GM21526 (cell line): ENCODE measurements around the gene ZNF644.
A peak's percentile ranks its signal among the peaks of the same experiment; 100 is the strongest.
"Not testable (repeated sequence)": the region's sequence is repeated elsewhere in the genome, so short reads cannot be mapped to it uniquely, and the experiment has no call there.

Experiments
- ATAC-seq: cut with Tn5 transposase; IDR thresholded peaks from one replicate; pipeline ENCODE4 v1.9.1; 2021; ENCODE audit warnings: moderate library complexity; ENCODE audit not compliant: unreplicated experiment, low FRiP score

Gene ZNF644

DNA sequence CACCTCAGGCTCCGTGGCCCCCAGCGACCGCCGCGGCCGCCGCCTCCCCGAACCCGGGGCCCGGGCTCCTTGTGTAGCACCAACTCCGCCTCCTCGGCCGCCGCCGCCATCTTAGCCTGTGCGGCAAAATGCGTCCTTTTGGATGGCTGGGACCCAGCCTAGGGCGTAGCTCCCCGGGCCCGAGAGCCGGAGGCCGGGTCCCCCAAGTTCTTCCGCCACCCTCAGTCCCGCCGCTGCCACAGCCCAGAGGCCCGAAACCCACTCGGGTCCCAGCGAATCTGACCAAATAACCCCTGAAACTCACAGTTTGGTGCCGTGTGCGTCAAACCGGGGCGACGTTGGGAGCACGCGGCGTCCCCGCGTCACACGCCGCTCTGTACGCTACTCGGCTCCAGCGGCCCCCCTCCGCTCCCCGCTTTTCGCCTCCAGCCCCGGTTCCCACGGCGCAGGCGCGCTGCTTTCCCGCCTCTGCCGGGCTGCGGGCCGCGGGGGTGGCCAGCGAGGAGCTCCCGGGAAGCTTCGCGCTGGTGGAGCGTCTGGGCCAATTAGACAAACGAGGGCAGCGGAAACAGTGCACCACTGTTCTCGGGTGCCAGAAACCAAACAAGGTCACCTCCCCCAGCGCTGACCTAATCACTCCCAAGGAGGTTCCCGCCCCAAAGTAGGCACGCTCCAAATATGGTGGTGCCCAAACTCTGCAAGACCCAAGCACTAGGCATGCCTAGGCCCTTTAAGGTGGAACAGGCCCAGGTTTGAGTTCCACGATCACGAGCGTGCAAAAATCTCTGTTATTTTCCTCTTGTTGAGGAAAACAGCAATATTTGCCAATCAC, at the start of gene ZNF644:
Gene ZNF644, minus strand, starts transcription at position 350 of the 832 bp plus-strand sequence. CDS start 39,682 bp downstream, outside the sequence.
- ATAC-seq, result peak; percentile 78

- ATAC-seq, result no peak
Observed at GRCh38 chr1:91070298-91070697, 48.5 kb upstream of the ZNF644 start.

DNA sequence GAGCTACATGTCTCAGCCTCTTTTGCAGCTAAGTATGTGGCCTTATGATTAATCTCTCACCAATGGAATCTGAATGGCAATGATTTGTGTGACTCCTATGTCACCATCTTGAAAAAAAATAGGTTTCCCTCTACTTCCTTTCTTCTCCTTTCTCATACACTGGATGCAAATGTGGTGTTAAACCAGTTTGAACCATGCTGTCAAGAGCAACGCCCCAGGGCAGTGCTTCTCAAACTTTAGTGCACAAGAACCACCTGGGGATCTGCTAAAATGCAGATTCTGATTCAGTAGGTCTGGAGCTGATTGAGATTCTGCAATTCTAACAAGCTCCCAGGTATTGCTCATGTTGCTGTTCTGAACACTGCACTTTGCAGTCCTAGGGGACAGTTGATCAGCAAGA, 44.7 kb upstream of the ZNF644 start:
- no peak for ATAC-seq

DNA sequence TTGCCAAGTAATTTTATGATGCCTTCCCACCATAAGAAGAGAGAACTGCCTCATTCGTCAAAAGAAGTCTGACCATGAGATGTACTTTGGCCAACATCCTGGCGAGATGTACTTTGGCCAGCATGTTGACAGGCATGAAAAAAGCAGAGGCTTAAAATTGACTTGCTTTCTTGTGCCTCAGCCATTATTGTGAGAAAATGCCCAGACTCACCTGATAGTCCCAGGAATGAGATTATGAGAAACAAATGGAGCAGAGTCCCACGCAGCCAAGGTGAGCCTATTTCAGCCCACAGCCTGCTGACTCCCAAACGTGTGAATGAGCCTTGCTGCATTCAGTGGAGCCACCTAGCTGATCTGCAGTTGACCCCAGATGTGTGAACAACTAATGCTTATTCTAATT, 43.5 kb upstream of the ZNF644 start:
- no peak for ATAC-seq

DNA sequence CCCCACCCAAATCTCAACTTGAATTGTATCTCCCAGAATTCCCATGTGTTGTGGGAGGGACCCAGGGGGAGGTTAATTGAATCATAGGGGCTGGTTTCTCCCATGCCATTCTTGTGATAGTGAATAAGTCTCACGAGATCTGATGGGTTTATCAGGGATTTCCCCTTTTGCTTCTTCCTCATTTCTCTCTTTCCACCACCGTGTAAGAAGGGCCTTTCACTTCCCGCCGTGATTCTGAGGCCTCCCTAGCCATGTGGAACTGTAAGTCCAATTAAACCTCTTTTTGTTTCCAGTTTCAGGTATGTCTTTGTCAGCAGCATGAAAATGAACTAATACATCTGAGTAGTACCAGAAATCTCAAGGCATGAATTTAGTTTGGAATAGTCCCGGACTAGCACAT, 41.6 kb upstream of the ZNF644 start:
- not testable (repeated sequence) for ATAC-seq

DNA sequence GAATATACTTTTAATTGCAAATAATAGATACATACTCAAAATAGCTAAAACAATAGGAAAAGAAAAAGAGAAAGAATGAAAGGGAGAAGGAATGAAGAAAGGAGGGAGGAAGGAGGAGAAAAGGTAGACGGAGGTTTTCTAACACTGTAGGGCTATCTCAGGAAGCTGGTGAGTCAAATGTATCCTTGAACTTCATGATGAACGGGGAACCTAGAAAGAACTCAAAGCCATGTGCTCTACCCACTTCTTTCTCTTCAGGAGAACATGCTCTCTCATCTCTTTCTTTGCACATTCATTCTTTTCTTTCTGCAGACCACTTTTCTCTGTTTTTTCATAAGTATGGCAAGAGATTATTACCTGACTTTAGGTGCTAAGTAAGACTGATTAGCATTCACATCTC, 37.3 kb upstream of the ZNF644 start:
- ATAC-seq, result no peak

DNA sequence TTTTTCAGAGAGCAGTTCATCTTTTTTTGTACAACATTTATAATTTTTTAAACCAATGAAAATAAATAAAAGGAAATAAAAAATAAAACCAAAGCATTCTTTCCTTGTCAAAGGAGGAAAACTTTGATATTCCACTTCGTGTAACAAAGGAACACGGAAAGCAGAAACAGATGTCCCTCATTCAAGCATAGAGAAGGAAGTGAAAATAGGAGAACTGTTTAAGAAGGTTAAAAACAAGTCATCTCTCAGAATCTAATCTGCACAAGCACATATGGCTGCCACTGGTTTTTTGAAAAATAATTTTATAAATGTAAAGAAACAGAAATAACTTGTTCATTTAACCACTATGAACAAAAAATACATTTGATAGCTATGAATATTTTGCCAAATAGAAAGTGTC, 35.9 kb upstream of the ZNF644 start:
- peak; percentile 53 for ATAC-seq

GRCh38 chr1:91054780-91055481, 33.1 kb upstream of the ZNF644 start:
- peak; percentile 78 for ATAC-seq

DNA sequence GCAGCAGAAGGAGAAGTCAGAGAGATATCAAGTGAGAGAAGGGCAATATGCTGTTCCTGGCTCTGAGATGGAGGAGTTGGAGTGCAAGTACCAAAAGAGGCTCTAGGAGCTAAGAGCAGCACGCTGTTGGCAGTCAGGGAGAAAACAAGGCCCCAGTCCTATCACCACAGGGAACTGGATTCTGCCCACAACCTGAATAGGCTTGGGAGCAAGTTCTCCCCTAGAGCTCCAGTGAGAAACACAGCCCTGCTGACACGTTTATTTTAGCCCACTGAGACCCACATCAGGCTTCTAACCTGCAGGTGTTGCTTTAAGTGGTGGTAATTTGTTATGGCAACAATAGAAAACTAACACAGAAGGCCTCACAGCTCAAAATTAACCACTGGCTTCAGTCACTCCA, 31.8 kb upstream of the ZNF644 start:
- no peak for ATAC-seq

- ATAC-seq, result not testable (repeated sequence)
Observed at GRCh38 chr1:91049551-91049950, 27.7 kb upstream of the ZNF644 start.

DNA sequence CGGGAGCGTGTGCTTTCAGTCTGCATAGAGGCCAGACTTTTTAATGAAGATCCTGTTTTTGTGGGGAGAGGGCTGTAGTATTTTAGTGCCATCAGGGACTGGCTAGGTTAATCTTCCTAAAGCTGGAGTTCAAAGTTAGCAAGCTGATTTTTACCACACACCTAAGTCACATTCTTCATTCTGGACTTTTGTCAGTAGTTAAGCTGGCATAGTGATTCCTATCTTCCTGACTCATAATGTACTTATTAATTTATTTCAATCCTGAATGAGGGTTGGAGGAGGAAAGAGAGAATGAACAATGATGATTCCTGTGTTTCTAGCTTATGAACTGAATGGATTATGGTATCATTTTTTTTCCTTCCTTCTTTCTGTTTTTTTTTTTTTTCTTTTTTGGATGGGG, 24.9 kb upstream of the ZNF644 start:
- ATAC-seq, result no peak

DNA sequence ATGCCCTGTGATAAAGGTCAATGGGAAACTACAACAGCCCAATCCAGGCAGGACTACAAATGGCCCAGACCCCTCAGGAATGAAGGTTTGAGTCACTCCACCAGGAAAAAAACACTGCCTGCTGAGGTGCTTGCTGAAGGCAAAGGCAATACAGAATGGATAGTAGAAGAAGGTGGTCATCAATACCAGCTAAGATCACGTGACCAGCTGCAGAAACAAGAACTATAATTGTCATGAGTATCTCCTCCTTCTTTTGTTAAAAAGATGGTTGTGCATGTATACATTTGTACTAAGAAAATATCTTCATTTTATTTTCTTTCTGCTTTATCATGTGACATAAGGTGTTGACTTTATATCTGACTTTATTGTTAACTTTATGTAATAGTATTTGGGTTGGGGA, 23.4 kb upstream of the ZNF644 start:
- ATAC-seq, result no peak

DNA sequence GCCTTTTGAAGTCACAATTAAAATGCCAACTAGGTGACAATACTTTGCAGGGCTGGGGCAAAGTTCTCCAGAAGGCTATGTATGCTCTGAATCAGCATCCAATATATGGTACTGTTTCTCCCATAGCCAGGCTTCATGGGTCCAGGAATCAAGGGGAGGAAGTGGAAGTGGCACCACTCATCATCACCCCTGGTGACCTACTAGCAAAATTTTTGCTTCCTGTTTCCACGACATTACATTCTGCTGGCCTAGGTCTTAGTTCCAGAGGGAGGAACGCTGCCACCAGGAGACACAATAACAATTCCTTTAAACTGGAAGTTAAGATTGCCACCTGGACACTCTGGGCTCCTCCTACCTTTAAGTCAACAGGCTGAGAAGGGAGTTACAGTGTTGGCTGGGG, 22.9 kb upstream of the ZNF644 start:
- ATAC-seq, result not testable (repeated sequence)

GRCh38 chr1:91042372-91042771, 20.5 kb upstream of the ZNF644 start:
- not testable (repeated sequence) for ATAC-seq

DNA sequence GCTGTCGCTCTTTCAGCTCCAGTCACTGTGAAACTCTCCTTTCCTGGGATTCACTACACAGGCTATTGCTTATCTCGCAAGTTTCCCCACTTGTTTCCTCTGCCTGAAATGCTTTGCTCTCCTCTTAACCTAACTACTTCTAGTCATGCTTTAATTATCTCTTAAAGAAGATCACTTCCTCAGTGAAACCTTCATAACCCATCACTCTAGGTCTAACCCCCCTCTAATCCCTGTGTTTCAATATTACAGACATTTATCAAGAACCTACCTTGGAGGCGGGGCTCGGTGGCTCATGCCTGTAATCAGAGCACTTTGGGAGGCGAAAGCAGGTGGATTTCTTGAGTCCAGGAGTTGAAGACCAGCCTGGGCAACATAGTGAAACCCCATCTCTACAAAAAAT, 16.7 kb upstream of the ZNF644 start:
- ATAC-seq, result no peak

DNA sequence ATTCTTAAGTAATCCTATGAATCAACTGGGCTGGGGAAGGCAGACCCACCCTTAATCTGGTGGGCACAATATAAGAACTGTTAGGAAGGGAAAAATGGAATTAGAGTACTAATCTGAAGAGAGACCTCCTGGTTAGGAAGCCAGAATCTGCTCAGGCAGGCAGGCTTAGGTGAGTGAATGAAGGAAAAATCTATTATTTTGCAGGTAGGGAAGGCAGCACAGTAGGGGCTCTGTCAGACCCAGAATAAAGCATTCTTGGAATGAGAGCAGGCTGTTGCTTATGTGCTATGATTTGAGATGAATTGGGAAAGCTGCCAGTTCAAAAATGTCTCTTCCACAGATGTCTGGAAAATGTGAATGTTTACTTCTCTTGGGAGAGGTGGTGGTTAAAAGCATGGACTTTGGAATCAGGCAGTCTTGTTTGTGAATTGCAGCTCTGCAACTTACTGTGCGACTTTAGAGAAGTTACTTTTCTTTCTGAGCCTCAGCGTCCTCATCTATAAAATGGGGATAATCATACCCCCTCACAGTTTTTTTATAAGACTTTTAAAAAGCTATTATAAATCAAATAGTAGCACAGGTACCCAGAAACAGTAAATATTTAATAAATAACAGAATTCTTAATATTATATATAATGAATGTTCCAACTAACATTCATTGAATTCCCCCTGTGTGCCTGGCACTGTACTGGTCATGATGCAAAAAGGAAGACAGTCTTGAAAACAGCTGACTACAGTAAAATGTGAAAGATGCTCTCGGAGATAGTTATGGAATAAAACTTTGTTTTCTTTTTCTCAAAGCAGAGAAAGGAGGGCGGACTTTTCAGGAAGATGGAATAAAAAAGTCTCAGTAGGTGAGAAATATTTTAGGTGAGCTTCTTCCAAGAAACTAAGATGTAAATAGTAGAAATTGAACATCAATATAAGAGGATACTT, 15.3 kb upstream of the ZNF644 start:
- ATAC-seq, result no peak

DNA sequence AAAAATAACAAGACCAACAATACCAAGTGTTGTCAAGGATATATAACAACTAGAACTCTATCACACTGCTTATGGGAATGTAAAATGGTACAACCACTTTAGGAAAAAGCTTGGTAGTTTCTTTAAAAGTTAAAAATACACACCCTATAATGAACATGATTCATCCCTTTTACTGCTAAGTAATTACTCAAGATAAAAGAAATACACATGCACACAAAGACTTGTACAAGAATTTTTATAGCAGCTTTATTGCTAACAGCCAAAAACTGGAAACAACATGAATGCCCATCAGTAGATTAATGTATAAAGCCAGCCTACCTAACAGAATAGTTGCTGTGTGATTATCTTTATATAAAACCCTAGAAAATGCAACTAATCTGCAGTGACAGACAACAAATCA, 10.5 kb upstream of the ZNF644 start:
- no peak for ATAC-seq

DNA sequence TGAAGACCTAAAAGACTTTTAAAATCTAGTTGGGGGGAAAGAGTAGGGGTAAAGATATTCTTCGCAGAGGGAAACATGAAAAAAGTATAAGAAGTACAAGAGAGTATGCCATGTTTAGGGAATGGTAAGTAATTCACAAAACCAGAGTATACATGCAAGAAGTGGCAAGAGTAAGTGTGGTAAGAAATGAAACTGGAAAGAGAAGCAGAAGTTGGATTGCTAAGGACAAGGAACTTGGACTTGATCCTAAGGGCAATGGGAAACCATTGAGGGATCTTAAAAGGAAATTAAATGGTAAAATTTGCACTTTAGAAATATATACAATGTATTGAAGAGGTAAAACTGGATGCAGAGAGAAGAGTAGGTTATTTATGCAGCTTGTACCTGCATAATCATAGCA, 9.2 kb upstream of the ZNF644 start:
- no peak for ATAC-seq

DNA sequence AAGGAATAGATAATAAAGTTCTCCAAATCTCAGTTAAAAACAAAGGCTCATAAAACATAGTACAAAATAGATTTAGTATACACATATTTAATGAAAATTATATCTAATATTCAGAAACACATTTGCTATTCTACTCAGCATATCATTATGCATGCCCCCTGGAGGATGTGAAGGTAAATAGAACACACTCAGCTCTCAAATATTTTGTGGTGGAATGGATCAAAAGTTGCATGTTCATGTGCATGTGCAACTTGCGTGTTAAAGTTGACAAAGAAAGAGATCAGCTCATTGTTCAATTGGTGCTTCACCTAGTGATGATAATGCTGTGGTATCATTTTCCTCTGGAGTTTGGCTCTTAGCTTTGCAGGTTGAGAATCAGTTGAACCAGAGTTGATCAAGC, 4.9 kb upstream of the ZNF644 start:
- ATAC-seq, result no peak

- no peak for ATAC-seq
Observed at GRCh38 chr1:91026320-91026719, 4.5 kb upstream of the ZNF644 start.
